Endothelial cell (in vitro differentiated cells): ENCODE data around the gene GRIN1. TPM values are rescaled to one million over a fixed set of nuclear protein-coding genes. Genes with fewer than 3 reads are reported as not detected.

Experiments used
- DNase-seq: peaks from one replicate; pipeline ENCODE4 v3.0.0; 2021; ENCODE audit warnings: low spot score
- H3K27ac Mint-ChIP-seq: one replicate; pipeline ENCODE4 v1.8.0; 2021; ENCODE audit warnings: mixed read lengths, inconsistent platforms; ENCODE audit not compliant: unreplicated experiment
- H3K27me3 Mint-ChIP-seq: one replicate; pipeline ENCODE4 v1.8.0; 2021; ENCODE audit warnings: mild to moderate bottlenecking, moderate library complexity, mixed read lengths, inconsistent platforms; ENCODE audit not compliant: unreplicated experiment
- H3K36me3 Mint-ChIP-seq: one replicate; pipeline ENCODE4 v1.8.0; 2021; ENCODE audit warnings: mild to moderate bottlenecking, low read depth, mixed read lengths, inconsistent platforms; ENCODE audit not compliant: unreplicated experiment
- H3K4me1 Mint-ChIP-seq: one replicate; pipeline ENCODE4 v1.8.0; 2021; ENCODE audit warnings: mild to moderate bottlenecking, mixed read lengths, inconsistent platforms; ENCODE audit not compliant: unreplicated experiment
- H3K4me3 Mint-ChIP-seq: one replicate; pipeline ENCODE4 v1.8.0; 2021; ENCODE audit warnings: mild to moderate bottlenecking, mixed read lengths, inconsistent platforms; ENCODE audit not compliant: unreplicated experiment
- H3K9me3 Mint-ChIP-seq: one replicate; pipeline ENCODE4 v1.8.0; 2021; ENCODE audit warnings: mixed read lengths, inconsistent platforms; ENCODE audit not compliant: unreplicated experiment
- CTCF ChIP-seq: fragments of 200-600 bp; sonication (generic); IDR thresholded peaks from one replicate; pipeline ENCODE4 v1.5.0; 2021; ENCODE audit warnings: antibody characterized with exemption; ENCODE audit not compliant: unreplicated experiment
- total RNA-seq: library from RNA; stranded (reverse); fragmentation: NEBNext Ultra II Directional; extraction: Animal tissue kit (Norgen Biotek cat#: 25700); gene quantifications from one replicate; pipeline ENCODE4 v1.2.1, GENCODE V29; 2021; ENCODE audit not compliant: unreplicated experiment

Gene GRIN1
- total RNA-seq, 1 donor from 2014 or later, result not detected

GRCh38 chr9:137172901-137173795, 34.2 kb downstream of the GRIN1 start:
- no peaks in the 10 kb centered on the region for H3K4me1 Mint-ChIP-seq
- H3K36me3 Mint-ChIP-seq, result peaks cover 8% of the 10 kb centered on the region
- TF ChIP-seq CTCF, result no peak
- peak overlapping the region; percentile 25 for H3K4me3 Mint-ChIP-seq
- no peaks in the 10 kb centered on the region for H3K9me3 Mint-ChIP-seq
- H3K27me3 Mint-ChIP-seq, result peaks cover 16% of the 10 kb centered on the region
- H3K27ac Mint-ChIP-seq, result no peak overlapping the region
- DNase-seq, result no peak

- Mint-ChIP-seq H3K4me1 (no peaks in the 10 kb centered on the region), H3K27ac (no peak overlapping the region), H3K4me3 (no peak overlapping the region), H3K9me3 (no peaks in the 10 kb centered on the region), H3K36me3 (peaks cover 8% of the 10 kb centered on the region), H3K27me3 (peaks cover 15% of the 10 kb centered on the region)
- TF ChIP-seq CTCF, result no peak
- DNase-seq, result no peak
Observed at GRCh38 chr9:137173796-137174664, 35.1 kb downstream of the GRIN1 start.

- H3K9me3 Mint-ChIP-seq, result no peaks in the 10 kb centered on the region
- H3K4me3 Mint-ChIP-seq, result no peak overlapping the region
- peaks cover 15% of the 10 kb centered on the region for H3K27me3 Mint-ChIP-seq
- H3K36me3 Mint-ChIP-seq, result peaks cover 8% of the 10 kb centered on the region
- no peak for TF ChIP-seq CTCF
- H3K27ac Mint-ChIP-seq, result no peak overlapping the region
- H3K4me1 Mint-ChIP-seq, result no peaks in the 10 kb centered on the region
- DNase-seq, result no peak
Observed at GRCh38 chr9:137174722-137175293, 35.9 kb downstream of the GRIN1 start.

- Mint-ChIP-seq H3K27me3 (peaks cover 11% of the 10 kb centered on the region), H3K9me3 (no peaks in the 10 kb centered on the region), H3K27ac (no peak overlapping the region), H3K4me1 (no peaks in the 10 kb centered on the region), H3K4me3 (no peak overlapping the region), H3K36me3 (peaks cover 8% of the 10 kb centered on the region)
- TF ChIP-seq CTCF, result no peak
- DNase-seq, result no peak
Observed at GRCh38 chr9:137175345-137175961, 36.5 kb downstream of the GRIN1 start.
